Thyroid gland (tissue), 4 donors: ENCODE data around the gene CMTM1. TPM values are rescaled to one million over a fixed set of nuclear protein-coding genes. Genes with fewer than 3 reads are reported as not detected.

Experiments
- DNase-seq, 2 donors: peaks; one replicate each; pipeline ENCODE4 v3.0.0-alpha.2; 2019
- H3K27ac ChIP-seq, 3 donors: fragments of 200-600 bp; sonication (generic); 1 replicate in 2 of 3; 2 replicates in 1 of 3; pipeline ENCODE4 v1.5.1; 2016 to 2019; ENCODE audit warnings: mild to moderate bottlenecking in 1 of 3, moderate library complexity in 1 of 3
- H3K27me3 ChIP-seq: fragments of 200-600 bp; sonication (generic); one replicate; pipeline ENCODE4 v1.5.1; 2019
- H3K36me3 ChIP-seq, 2 donors: fragments of 200-600 bp; sonication (generic); one replicate each; pipeline ENCODE4 v1.5.1; 2016 to 2019
- H3K4me1 ChIP-seq, 2 donors: fragments of 200-600 bp; sonication (generic); one replicate each; pipeline ENCODE4 v1.5.1; 2017 to 2019
- H3K4me3 ChIP-seq, 3 donors: fragments of 200-600 bp; sonication (generic); replicated peaks in 1 of 3; 1 replicate in 2 of 3; 2 replicates in 1 of 3; pipeline ENCODE4 v1.5.1; 2016; ENCODE audit warnings: mild to moderate bottlenecking in 1 of 3
- H3K9me3 ChIP-seq: fragments of 200-600 bp; sonication (generic); one replicate; pipeline ENCODE4 v1.5.1; 2017
- POLR2A ChIP-seq, 2 donors: fragments of 450-650 bp; IDR thresholded peaks; one replicate each; pipeline ENCODE4 v1.6.1; 2017; ENCODE audit warnings: antibody characterized with exemption in 2 of 2, mild to moderate bottlenecking in 2 of 2, moderate library complexity in 1 of 2
- WGBS, 2 donors: methylation state at CpG; one replicate each; pipeline ENCODE4 v1.1.5; 2017; 5-methylcytosine and 5-hydroxymethylcytosine counted together
- intact Hi-C: fragments of 100-400 bp; cut with DNase I; formaldehyde crosslinking; loops from one replicate; pipeline ENCODE4 v1.15.1; 2023
- total RNA-seq, 4 donors: library from RNA; depleted of rRNA; stranded (reverse); fragments of >200 nt; gene quantifications; one replicate each; pipeline ENCODE4 v1.2.3, GENCODE V29; 2016
- TF ChIP-seq, protein P1 (sequence below), 6 experiments: fragments of 200-600 bp in 3 of 6; fragments of 450-650 bp in 3 of 6; sonication (generic) in 3 of 6; IDR thresholded peaks; one replicate each; pipeline ENCODE4 v1.5.1; 2016 to 2019; ENCODE audit warnings: antibody characterized with exemption in 6 of 6, mild to moderate bottlenecking in 2 of 6, inconsistent platforms in 1 of 6, moderate library complexity in 1 of 6

Gene CMTM1
- total RNA-seq, 4 donors from 2014 or later: 3.8 TPM; not detected in 3

DNA sequence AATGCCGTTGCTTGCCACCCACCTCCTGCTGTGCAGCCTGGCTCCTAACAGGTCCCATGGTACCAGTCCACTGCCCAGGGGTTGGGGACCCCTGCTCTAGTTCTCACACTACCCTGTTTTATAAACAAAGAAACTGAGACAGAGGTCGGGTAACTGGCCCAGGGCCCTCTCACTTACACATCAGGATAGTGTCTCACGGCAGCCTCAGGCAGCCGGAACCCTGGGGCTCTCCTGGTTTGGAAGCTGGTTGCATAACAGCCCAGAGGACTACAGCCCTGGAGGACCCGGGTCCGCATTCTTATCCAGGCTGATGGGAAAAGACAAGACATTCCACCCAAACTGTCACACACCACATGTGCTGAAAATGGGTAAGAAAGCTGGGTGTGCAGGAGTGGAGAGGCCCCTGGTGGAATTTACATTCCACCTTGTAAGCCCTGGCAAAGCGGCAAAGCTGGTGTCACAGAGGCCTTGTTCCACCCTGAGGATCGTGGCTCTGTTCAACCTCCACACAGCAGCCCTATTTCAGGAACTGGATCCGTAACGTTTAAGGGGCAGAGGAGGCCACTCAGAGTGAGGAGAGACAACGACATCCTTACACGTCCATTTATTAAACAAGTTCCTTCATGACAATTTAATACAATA, 48.0 kb downstream of the CMTM1 start:
- TF ChIP-seq POLR2A (IDR thresholded peaks at IDR 0.05): no peak
- TF ChIP-seq, protein P1, sequence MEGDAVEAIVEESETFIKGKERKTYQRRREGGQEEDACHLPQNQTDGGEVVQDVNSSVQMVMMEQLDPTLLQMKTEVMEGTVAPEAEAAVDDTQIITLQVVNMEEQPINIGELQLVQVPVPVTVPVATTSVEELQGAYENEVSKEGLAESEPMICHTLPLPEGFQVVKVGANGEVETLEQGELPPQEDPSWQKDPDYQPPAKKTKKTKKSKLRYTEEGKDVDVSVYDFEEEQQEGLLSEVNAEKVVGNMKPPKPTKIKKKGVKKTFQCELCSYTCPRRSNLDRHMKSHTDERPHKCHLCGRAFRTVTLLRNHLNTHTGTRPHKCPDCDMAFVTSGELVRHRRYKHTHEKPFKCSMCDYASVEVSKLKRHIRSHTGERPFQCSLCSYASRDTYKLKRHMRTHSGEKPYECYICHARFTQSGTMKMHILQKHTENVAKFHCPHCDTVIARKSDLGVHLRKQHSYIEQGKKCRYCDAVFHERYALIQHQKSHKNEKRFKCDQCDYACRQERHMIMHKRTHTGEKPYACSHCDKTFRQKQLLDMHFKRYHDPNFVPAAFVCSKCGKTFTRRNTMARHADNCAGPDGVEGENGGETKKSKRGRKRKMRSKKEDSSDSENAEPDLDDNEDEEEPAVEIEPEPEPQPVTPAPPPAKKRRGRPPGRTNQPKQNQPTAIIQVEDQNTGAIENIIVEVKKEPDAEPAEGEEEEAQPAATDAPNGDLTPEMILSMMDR (IDR thresholded peaks at IDR 0.05): no peak
- Histone ChIP-seq H3K9me3 (no peaks in the 10 kb centered on the region), H3K4me3 (no peak overlapping the region), H3K36me3 (peaks cover 14 to 21% of the 10 kb centered on the region in 2 donors), H3K27me3 (no peaks in the 10 kb centered on the region), H3K27ac (no peak overlapping the region), H3K4me1 (peaks cover 6 to 28% of the 10 kb centered on the region in 2 donors)
- DNase-seq: no peak
- intact Hi-C loops: no loop called here
- WGBS, 2 donors: 85 to 87% methylated on average over 12 of the region's 12 CpGs

DNA sequence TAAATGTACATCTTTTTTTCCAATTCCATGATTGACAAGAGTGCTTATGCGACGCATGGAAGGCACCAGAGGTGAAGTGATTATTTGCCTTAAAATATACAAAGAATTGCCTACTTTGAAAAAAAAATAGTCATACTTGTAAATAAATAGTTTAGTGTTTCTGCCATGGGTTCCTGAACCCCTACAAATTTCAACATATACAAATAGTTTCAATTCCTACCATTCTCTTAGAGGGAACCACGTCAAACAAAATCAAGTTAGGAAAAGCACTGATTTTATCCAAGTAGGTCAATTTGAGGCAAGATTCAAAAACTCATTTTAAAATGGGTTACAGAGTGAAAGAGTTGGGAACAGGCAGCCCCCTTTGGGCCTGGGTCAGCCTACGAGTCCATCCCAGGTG, 49.9 kb downstream of the CMTM1 start:
- no peak overlapping the region for H3K27ac ChIP-seq
- intact Hi-C loops: no loop called here
- H3K36me3 ChIP-seq: peaks cover 22 to 35% of the 10 kb centered on the region in 2 donors
- WGBS, 2 donors: 92 to 96% methylated on average over 4 of the region's 4 CpGs
- DNase-seq: no peak
- H3K27me3 ChIP-seq: no peaks in the 10 kb centered on the region
- TF ChIP-seq POLR2A (IDR thresholded peaks at IDR 0.05): no peak
- TF ChIP-seq, protein P1 (IDR thresholded peaks at IDR 0.05): no peak
- H3K4me3 ChIP-seq: no peak overlapping the region
- no peaks in the 10 kb centered on the region for H3K9me3 ChIP-seq
- peaks cover 6 to 25% of the 10 kb centered on the region in 2 donors for H3K4me1 ChIP-seq

- no peaks in the 10 kb centered on the region for H3K27me3 ChIP-seq
- H3K4me3 ChIP-seq: no peak overlapping the region
- intact Hi-C loops: no loop called here
- 76 to 82% methylated on average over 9 of the region's 9 CpGs for WGBS, 2 donors
- H3K27ac ChIP-seq: no peak overlapping the region
- TF ChIP-seq, protein P1 (IDR thresholded peaks at IDR 0.05): no peak
- no peak for TF ChIP-seq POLR2A (IDR thresholded peaks at IDR 0.05)
- peaks cover 6 to 25% of the 10 kb centered on the region in 2 donors for H3K4me1 ChIP-seq
- H3K36me3 ChIP-seq: peaks cover 27 to 39% of the 10 kb centered on the region in 2 donors
- no peaks in the 10 kb centered on the region for H3K9me3 ChIP-seq
- DNase-seq: no peak
Measured at GRCh38 chr16:66616592-66616991, 50.4 kb downstream of the CMTM1 start.

DNA sequence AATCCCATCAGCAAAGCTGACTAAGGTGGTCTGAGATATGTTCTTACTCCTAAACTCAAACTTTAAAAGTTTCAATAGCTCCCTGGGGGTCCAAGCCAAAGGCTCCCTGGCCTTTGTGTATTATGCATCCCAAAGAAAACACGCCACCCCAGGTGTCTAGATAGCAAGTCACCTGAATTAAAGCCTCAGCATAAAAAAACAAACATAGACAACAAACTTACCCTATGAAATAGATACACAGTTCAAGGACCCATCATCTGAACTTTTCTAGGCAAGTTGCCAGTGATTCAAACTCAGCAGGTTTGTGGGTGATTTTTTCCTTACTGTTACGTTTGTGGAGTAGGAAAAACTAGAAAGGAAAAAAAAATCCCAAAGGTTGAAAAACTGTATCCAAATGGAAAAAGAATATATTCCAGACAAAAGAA, 50.8 kb downstream of the CMTM1 start:
- H3K27ac ChIP-seq: no peak overlapping the region
- WGBS, 2 donors: 78 to 79% methylated on average over 2 of the region's 2 CpGs
- peaks cover 6 to 25% of the 10 kb centered on the region in 2 donors for H3K4me1 ChIP-seq
- no peak overlapping the region for H3K4me3 ChIP-seq
- no peaks in the 10 kb centered on the region for H3K27me3 ChIP-seq
- no peak for DNase-seq
- intact Hi-C loops: no loop called here
- peaks cover 27 to 44% of the 10 kb centered on the region in 2 donors for H3K36me3 ChIP-seq
- H3K9me3 ChIP-seq: no peaks in the 10 kb centered on the region
- TF ChIP-seq, protein P1 (IDR thresholded peaks at IDR 0.05): no peak
- TF ChIP-seq POLR2A (IDR thresholded peaks at IDR 0.05): no peak

GRCh38 chr16:66617728-66618127, 51.5 kb downstream of the CMTM1 start:
- Histone ChIP-seq H3K27me3 (no peaks in the 10 kb centered on the region), H3K27ac (no peak overlapping the region), H3K9me3 (no peaks in the 10 kb centered on the region), H3K4me1 (peaks cover 6 to 27% of the 10 kb centered on the region in 2 donors), H3K4me3 (no peak overlapping the region), H3K36me3 (peaks cover 19 to 40% of the 10 kb centered on the region in 2 donors)
- 52 to 67% methylated on average over 7 of the region's 7 CpGs for WGBS, 2 donors
- intact Hi-C loops: no loop called here
- no peak for DNase-seq
- no peak for TF ChIP-seq POLR2A (IDR thresholded peaks at IDR 0.05)
- TF ChIP-seq, protein P1 (IDR thresholded peaks at IDR 0.05): no peak
